ENCODE data around the gene MYO10.

MYO10 gene

GRCh38 chr5:16709691-16710433 lies 226.2 kb downstream of the MYO10 start:
- no peak for DNase-seq (ENCODE audit: low read depth)

GRCh38 chr5:16707869-16708192 lies 228.3 kb downstream of the MYO10 start:
- DNase-seq (ENCODE audit: low read depth): no peak

GRCh38 chr5:16707168-16707868 lies 228.8 kb downstream of the MYO10 start:
- DNase-seq (ENCODE audit: low read depth): no peak

- DNase-seq (ENCODE audit: low read depth): no peak
Observed at GRCh38 chr5:16704945-16705344, 231.1 kb downstream of the MYO10 start.

- no peak for DNase-seq (ENCODE audit: low read depth)
Observed at GRCh38 chr5:16702964-16703363, 233.1 kb downstream of the MYO10 start.

- DNase-seq (ENCODE audit: low read depth): no peak
Observed at GRCh38 chr5:16701134-16702099, 234.7 kb downstream of the MYO10 start.

- DNase-seq (ENCODE audit: low read depth): no peak
Observed at GRCh38 chr5:16700081-16700480, 236.0 kb downstream of the MYO10 start.

- no peak for DNase-seq (ENCODE audit: low read depth)
Observed at GRCh38 chr5:16695779-16696178, 240.3 kb downstream of the MYO10 start.

- DNase-seq (ENCODE audit: low read depth): no peak
Observed at GRCh38 chr5:16693879-16694278, 242.2 kb downstream of the MYO10 start.

- DNase-seq (ENCODE audit: low read depth): no peak
Observed at GRCh38 chr5:16691731-16692130, 244.4 kb downstream of the MYO10 start.

- DNase-seq (ENCODE audit: low read depth): no peak
Observed at GRCh38 chr5:16690243-16690852, 245.7 kb downstream of the MYO10 start.

GRCh38 chr5:16687898-16688297 lies 248.2 kb downstream of the MYO10 start:
- no peak for DNase-seq (ENCODE audit: low read depth)

GRCh38 chr5:16685069-16685468 lies 251.0 kb downstream of the MYO10 start:
- DNase-seq (ENCODE audit: low read depth): no peak

- no peak for DNase-seq (ENCODE audit: low read depth)
Observed at GRCh38 chr5:16681876-16682275, 254.2 kb downstream of the MYO10 start.

GRCh38 chr5:16679863-16680262 lies 256.2 kb downstream of the MYO10 start:
- no peak for DNase-seq (ENCODE audit: low read depth)

GRCh38 chr5:16679190-16679589 lies 256.9 kb downstream of the MYO10 start:
- DNase-seq (ENCODE audit: low read depth): no peak

- DNase-seq (ENCODE audit: low read depth): no peak
Observed at GRCh38 chr5:16675806-16676205, 260.3 kb downstream of the MYO10 start.

GRCh38 chr5:16674750-16675149 lies 261.3 kb downstream of the MYO10 start:
- DNase-seq (ENCODE audit: low read depth): no peak

- no peak for DNase-seq (ENCODE audit: low read depth)
Observed at GRCh38 chr5:16673241-16674201, 262.6 kb downstream of the MYO10 start.

- DNase-seq (ENCODE audit: low read depth): no peak
Observed at GRCh38 chr5:16671208-16671607, 264.9 kb downstream of the MYO10 start.

GRCh38 chr5:16669776-16670175 lies 266.3 kb downstream of the MYO10 start:
- no peak for DNase-seq (ENCODE audit: low read depth)
